HG02870 (cell line): ENCODE data around the gene TBX3.

ENCODE experiments used
- ATAC-seq: cut with Tn5 transposase; IDR thresholded peaks from one replicate; pipeline ENCODE4 v1.9.1; 2021; ENCODE audit warnings: mild to moderate bottlenecking, moderate library complexity; ENCODE audit not compliant: unreplicated experiment

The TBX3 gene

GRCh38 chr12:114669401-114670290, 14.3 kb downstream of the TBX3 start:
- ATAC-seq = no peak

DNA sequence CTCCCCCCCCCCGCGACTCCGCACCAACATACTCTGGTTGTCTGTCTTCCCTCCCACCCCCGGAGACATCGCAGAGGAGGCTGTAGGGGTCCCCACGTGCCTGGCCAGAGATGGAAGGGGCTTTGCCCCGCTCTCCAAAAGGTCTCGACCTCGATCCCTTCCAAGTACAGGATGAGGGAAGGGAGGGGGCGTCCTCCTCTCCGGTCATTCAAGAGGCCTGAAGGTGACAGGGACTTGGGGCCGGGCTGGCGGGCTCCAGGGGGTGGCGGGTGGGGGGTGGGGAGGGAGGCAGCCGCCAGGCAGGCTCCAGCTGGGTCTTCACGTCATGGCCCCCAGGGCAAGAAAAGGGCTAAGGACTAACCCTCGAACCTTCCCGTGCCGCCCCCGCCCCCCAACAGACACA, 15.1 kb downstream of the TBX3 start:
- no peak for ATAC-seq

DNA sequence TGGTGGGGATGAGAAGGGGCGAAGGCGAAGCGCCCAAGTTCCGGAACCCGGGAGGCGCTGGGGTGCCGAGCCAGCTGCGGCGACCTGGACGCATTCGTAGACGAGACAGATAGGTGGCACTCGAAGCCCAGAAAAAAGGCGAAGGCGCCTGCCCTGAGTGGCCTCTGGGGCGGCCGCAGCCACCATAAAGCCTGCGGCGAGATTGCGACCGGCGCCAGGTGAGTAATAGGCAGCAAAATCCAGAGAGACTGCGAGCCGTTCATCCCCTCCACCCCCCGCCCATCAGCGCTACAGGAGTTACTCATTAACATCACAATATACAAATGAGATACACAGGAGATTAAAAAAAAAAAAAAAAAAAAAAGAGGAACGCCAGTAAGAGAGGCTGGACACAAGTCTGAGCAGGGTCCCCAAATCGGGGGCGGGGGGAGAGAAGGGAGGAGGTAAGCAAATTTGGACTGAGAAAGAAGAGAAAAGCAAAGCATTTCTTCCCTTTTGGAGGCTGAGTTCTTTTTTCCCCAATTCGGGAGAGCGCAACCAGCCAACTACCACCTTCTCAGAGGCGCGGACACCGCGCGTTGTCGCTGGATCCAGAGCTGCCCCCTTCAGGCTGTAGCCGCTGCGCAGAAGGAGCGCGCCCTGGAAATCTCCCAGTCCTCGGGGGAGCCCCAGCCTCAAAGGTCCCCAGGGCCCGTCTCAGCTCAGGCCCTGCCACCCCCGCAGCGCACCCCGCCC, 15.7 kb downstream of the TBX3 start:
- ATAC-seq = no peak

- ATAC-seq = no peak
Measured at GRCh38 chr12:114667669-114668150, 16.3 kb downstream of the TBX3 start.

GRCh38 chr12:114666746-114667668, 17.0 kb downstream of the TBX3 start:
- ATAC-seq = no peak

DNA sequence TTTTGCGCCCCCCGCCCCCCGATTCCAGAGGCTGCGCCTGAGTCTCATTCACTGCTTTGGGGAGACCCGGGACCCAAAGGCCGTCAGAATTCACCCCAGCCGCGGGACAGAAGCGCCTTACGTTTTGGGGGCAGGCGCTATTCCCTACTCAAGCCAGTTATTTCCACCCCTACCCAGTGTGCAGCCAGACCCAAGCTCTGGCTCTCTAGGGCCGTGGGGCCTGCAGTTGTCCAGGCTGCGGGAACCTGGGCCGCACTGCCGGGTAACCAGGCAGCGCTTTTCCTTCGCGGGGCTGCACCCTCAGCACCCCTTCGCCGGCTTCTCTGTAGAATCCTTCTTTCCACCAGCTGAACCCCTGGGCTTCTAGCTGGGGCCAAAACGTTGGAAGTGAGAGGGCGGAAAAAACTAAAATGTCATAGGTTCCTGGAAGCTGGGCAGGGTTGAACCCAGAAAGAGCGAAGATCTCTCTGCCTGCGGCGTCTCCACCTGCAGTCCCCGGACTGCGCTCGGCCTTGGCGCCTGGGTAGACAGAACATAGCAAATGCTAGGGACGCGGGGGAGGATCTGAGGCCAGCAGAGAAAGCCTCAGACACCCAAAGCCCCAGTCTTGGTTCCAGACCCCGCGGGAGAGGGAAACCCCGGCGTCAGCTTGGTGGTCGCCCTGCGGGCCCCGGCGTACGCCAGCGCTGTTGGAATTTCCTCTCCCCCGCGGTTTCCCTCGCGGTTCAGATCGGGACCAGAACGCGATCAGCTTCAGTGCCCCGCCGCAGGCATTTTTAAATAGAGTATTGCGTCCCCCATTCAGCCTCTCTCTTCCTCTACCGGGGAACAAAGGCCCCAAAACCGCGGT, 18.3 kb downstream of the TBX3 start:
- ATAC-seq = no peak

DNA sequence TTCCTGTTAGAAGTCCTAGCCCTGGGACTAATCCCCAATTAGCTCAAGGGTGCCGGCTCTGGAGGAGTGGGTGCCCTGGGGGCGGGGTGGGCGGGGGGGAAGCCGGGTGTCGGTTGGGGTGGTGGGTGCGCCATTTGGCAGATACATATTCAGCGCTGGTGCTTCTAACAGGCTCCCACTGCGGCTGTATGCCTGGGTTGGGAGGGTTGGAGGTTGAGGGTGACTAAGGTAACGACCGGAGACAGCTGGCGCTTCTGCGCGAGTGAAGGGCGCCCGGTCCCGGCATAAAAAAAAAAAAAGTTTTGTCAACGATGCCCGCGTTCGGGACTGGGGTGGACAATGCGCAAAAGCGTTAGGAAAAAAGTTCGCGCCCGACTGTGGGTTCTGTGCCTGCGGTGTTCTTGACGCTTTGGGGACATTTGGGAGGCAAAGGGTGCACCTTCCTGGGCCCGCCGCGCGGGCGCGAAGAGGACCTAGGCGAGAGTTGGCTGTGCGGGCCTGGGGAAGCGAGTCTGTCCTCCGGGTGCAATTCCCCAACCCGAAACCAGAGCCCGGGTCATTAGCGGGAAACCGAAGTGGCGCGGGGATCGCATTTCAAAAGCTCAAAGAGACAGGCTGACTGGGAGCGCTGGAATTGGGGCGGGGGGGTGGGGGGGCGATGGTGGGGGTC, 19.2 kb downstream of the TBX3 start:
- no peak for ATAC-seq

DNA sequence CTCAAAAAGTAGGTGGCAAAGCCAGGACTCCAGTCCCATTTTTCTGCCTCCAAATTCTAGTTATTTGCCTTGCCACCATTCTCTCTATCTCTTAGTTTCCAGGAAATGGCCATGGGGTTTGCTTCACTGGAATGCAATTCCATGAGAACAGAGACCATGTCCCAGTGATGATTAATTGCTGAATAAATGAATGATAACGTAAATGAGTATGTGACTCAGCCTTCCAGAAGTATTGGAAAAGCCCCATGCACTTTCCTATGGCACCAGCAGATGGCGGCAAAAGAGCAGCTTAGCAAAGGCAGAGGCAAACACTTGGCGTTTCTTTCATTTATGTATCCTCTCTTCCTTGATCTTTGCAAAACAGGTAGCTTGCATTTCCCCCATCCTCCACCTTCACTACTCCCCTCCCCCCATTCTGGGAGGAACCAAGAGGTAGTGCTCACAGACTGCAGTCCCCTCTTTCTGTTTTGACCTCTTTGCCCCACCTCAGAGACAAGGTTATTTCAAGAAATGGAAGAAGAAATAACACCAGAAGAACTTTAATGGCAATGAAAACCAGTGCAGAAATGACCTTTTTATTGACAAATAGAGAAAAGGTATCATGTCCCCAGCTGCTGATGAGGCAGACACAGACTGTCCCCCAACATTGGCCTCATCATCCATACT, 21.3 kb downstream of the TBX3 start:
- ATAC-seq = no peak

GRCh38 chr12:114661245-114661644, 22.7 kb downstream of the TBX3 start:
- ATAC-seq = no peak

DNA sequence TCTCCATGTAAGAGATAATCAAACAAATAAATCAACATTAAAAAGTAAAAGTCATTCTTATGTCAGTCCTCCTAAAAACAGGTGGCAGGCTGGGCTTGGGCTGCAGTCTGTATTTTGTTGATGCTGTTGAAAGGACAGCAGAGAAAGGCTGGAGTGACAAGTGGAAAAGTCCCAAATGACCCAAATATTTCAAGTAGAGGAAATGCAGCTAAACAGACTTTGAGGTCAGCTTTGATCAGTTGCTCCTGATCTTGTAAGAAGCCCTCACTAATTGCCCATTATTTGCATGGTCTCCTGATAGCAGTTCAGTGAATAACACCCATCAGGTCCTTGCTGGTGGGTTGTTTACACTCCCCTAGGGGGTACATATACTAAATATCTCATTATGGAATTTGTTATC, 24.9 kb downstream of the TBX3 start:
- no peak for ATAC-seq

- ATAC-seq = no peak
Measured at GRCh38 chr12:114658002-114658441, 26.0 kb downstream of the TBX3 start.

- ATAC-seq = no peak
Measured at GRCh38 chr12:114657597-114657920, 26.4 kb downstream of the TBX3 start.

GRCh38 chr12:114656906-114657596, 26.9 kb downstream of the TBX3 start:
- no peak for ATAC-seq

- no peak for ATAC-seq
Measured at GRCh38 chr12:114655934-114656749, 27.8 kb downstream of the TBX3 start.

DNA sequence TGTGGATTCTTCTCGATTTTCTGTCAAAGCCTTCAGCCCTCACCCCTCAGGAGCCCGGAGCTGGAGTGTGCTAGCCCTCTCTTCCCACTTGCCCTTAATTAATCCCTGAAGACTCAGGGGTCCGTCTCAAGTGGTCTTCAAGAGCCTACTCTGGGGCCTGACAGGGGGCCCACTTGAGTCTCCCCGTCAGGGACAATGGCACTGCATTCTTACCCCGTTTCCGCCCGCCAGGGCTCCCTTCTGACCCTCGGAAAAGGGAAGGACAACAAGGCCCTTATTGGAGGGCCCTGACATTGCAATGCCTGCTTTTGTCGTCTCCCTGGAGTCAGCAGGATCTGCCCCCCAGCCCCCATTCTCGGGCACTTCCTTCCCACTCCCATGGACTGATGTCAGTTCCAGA, 34.4 kb downstream of the TBX3 start:
- ATAC-seq = no peak

GRCh38 chr12:114648711-114649110, 35.3 kb downstream of the TBX3 start:
- ATAC-seq = no peak

- no peak for ATAC-seq
Measured at GRCh38 chr12:114638790-114639435, 45.1 kb downstream of the TBX3 start.
